Measurements from ENCODE around the gene RPL6.
"Not testable (repeated sequence)": the region's sequence is repeated elsewhere in the genome, so short reads cannot be mapped to it uniquely, and the experiment has no call there.

RPL6 gene

DNA sequence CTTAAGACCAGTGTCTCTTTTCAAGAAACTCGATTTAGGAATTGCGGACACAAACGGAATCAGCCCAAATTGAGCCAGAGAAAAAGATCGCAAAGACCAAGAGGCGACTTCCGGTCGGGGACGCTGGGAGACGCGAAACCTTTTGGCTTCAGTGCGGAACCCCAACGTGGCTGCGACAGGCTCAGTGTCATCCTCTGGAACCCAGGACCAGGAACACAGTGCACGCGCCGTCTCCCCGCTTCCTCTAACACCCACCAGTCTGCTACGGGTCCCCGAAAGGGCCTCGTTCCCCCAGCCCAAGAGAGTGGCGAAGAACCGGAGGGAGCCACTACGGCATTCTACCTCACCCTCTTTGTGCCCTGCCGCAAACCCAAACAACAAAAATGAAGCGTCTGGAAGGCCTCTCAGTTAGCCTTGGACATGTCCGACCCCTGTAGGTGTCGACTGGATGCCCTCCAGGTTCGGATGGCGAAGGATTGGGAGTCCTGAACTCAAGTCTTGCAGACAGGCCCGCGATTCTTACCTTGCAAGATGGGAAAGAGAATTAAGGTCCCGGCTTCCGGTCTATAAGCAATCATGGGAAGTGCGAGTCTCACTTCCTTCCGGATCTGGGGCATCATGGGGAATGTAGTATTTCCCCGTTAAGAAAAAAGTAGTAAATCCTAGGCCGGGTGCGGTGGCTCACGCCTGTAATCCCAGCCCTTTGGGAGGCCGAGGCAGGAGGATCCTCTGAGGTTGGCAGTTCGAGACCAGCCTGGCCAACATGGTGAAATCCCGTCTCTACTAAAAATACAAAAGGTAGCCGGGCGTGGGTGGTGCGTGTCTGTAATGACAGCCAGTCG, at the start of gene RPL6:
Gene RPL6 (minus strand): TSS at position 542 of the 842 bp plus-strand sequence. CDS start 949 bp downstream, outside the sequence.
- in situ Hi-C loops (cut with MboI; ENCODE audit: low pct_unique_long_range_greater_than_20kb, low sequenced_read_pairs) = no loop called here
- peak; percentile 96 for DNase-seq

DNA sequence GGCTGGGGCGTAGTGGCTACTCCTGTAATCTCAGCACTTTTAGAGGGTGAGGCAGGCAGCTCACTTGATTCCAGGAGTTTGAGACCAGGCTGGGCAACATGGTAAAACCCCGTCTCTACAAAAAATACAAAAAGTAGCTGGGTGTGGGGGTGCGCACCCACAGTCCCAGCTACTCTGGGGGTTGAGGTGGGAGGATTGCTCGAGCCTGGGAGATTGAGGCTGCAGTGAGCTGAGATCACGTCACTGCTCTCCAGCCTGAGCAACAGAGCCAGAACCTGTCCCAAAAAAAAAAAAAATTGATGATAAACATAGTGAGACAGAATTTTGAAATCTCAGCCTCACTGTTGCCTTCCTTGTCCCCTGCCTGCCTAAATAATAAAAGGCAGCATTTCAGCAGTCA, 49.3 kb upstream of the RPL6 start:
- in situ Hi-C loops (cut with MboI; ENCODE audit: low pct_unique_long_range_greater_than_20kb, low sequenced_read_pairs) = no loop called here
- no peak for DNase-seq

DNA sequence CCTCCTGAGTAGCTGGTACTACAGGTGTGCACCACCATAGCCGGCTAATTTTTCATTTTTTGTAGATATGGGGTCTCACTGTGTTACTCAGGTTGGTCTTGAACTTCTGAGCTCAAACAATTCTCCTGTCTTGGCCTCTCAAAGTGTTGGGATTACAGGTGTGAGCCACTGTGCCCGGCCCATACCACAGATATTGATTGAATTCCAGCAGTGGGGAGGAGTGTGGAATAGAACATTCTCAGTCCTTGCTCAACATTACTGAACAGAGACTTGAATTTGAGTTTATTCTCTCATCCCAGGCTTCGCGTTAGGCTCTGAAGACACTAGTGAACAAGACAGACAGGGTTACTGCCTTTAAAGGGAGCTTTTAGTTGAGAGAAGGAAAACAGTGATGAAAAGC, 48.9 kb upstream of the RPL6 start:
- in situ Hi-C loops (cut with MboI; ENCODE audit: low pct_unique_long_range_greater_than_20kb, low sequenced_read_pairs) = no loop called here
- no peak for DNase-seq

DNA sequence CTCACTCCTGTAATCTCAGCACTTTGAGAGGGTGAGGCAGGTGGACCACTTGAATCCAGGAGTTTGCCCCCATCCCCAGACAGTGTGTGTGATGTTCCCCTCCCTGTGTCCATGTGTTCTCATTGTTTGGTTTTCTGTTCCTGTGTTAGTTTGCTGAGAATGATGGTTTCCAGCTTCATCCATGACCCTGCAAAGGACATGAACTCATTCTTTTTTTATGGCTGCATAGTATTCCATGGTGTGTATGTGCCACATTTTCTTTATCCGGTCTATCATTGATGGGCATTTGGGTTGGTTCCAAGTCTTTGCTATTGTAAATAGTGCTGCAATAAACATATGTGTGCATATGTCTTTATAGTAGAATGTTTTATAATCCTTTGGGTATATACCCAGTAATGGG, 47.7 kb upstream of the RPL6 start:
- in situ Hi-C loops (cut with MboI; ENCODE audit: low pct_unique_long_range_greater_than_20kb, low sequenced_read_pairs); DNase-seq: not testable (repeated sequence)

DNA sequence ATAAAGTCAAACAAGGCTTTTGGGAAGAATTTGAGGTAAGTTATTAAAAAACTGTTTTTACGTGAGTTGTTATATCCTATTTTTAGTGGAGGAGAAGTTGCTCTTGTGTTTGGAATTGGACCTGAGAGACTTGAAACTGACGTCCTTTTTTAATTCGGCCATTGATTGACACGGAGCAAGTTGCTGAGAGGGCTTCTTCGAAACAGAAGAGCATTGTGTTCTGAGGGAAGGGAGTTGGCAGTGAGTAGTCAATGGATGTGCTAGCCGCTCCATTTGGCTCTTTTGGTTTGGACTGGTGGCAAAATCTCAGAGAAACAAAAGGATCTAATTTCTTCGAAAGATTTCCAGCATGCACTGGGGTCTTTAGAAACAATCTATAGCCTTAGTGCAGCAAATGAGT, 46.6 kb upstream of the RPL6 start:
- in situ Hi-C loops (cut with MboI; ENCODE audit: low pct_unique_long_range_greater_than_20kb, low sequenced_read_pairs) = no loop called here
- DNase-seq = no peak

DNA sequence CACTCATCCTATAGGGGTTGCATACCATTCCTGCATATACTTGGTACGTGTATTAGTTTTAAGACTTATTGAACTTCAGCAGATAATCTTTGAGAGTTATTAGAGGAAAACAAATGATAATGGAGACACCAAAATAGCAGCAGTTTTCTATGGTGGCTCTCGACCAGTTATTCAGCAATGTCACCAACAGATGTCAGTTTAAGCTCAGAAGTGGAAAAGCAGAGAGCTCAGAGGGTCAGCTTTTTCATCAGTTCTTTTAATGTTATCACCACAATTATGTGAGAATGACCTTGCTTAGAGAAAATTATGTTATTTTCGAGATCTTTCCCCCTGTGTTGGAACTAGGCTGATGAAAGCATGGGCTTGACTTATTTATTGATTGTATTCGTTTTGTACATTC, 41.3 kb upstream of the RPL6 start:
- in situ Hi-C loops (cut with MboI; ENCODE audit: low pct_unique_long_range_greater_than_20kb, low sequenced_read_pairs) = no loop called here
- no peak for DNase-seq

DNA sequence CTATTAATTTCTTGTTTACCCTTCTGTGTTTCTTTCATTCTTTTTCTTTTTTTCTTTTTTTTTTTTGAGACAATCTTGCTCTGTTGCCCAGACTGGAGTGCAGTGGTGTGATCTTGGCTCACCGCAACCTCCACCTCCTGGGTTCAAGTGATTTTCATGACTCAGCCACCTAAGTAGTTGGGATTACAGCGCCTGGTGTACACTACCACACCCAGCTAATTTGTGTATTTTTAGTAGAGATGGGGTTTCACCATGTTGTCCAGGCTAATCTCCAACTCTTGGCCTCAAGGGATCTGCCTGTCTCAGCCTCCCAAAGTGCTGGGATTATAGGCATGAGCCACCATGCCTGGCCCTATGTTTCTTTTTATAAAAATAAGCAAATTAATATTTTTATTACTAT, 38.8 kb upstream of the RPL6 start:
- DNase-seq; in situ Hi-C loops (cut with MboI; ENCODE audit: low pct_unique_long_range_greater_than_20kb, low sequenced_read_pairs): not testable (repeated sequence)

DNA sequence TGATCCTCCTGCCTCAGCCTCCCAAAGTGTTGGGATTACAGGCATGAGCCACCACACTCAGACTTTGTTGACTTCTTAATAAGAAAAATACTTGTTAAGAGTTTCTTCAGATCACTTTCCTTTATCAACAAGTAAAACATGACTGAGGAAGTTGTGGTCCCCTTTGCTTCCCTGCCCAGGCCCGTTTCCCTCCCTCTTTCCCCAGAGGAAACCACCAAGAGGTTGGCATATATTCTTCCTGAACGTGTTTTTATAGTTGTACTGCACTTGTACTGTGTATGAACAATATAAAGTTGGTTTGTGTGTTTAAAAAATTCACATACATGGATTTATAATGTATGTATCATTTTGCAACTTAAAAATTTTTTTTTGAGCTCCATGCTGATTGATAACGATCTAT, 37.7 kb upstream of the RPL6 start:
- peak; percentile 59 for DNase-seq
- in situ Hi-C loops (cut with MboI; ENCODE audit: low pct_unique_long_range_greater_than_20kb, low sequenced_read_pairs) = no loop called here

DNA sequence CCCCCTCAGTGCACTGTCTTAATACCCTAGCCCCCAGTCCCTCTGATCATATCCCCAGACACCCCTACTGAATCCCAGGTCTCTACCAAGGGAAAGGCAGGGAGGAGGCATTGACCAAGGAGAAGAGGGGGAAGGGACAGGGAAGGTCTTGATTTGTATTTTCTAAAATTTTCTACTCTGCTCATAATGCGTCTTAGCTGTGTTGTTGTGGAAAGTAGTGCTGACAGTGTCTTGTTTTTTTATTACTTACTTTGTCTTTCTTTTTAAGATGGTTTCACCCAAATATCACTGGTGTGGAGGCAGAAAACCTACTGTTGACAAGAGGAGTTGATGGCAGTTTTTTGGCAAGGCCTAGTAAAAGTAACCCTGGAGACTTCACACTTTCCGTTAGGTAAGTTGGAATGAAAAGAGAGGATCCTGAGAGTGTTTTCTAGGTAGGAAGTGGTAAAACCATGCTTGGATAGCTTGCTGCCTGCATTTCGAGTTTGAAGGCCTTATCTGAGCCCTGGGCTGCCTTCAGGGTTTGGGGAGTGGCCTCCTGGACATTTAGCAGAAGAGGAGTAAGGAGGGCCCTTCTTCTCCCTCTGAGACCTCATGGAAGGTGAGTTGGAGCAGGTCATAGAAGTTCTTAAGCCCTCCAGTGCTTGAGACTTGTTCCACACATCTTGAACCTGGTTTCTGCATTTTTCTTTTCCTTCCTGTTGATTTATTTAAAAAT, 36.8 kb upstream of the RPL6 start:
- DNase-seq = peak; percentile 17
- in situ Hi-C loops (cut with MboI; ENCODE audit: low pct_unique_long_range_greater_than_20kb, low sequenced_read_pairs) = no loop called here

DNA sequence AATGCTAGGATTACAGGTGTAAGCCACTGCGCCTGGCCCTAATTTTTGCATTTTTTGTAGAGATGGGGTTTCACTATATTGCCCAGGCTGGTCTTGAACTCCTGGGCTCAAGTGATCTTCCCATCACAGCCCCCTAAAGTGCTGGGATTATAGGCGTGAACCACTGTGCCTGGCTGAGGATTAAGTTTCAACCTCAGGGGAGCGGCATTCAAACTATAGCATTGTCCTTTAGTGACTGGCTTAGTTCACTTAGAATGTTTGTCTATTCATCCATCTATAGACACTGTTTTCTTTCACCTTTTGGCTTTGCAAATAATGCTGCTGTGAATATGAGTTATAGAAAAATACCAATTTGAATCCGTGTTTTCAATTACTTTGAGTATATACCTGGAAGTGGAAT, 34.5 kb upstream of the RPL6 start:
- in situ Hi-C loops (cut with MboI; ENCODE audit: low pct_unique_long_range_greater_than_20kb, low sequenced_read_pairs) = no loop called here
- no peak for DNase-seq

DNA sequence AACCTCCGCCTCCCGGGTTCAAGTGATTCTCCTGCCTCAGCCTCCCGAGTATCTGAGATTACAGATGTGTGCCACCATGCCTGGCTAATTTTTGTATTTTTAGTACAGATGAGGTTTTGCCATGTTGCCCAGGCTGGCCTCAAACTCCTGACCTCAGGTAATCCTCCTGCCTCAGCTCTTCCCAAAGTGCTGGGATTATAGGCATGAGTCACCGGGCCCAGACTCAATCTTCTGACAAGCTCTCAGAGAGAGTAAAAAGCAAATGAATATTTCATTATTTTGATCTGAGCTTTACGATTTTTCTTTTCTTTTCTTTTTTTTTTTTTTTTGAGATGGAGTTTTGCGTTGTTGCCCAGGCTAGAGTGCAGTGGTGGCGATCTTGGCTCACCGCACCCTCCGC, 31.2 kb upstream of the RPL6 start:
- in situ Hi-C loops (cut with MboI; ENCODE audit: low pct_unique_long_range_greater_than_20kb, low sequenced_read_pairs); DNase-seq: not testable (repeated sequence)

DNA sequence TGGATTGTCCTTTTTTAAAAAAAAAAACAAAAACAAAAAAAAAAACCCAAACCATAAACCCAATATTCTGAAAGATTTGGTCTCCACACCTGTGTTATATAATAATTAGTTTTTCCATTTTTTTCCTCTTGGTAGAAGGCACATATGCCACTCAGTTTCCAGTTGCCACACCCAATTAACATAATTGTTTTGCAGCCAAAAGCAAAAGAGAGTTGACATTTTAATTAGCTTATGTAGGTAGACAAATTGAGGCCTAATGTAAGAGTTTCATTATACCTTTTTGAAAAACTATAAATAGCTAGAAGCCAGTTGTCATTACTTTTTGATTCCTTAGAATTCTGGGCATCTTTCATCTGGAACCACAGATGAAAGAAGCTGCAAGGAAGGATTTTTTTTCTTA, 30.4 kb upstream of the RPL6 start:
- in situ Hi-C loops (cut with MboI; ENCODE audit: low pct_unique_long_range_greater_than_20kb, low sequenced_read_pairs) = no loop called here
- no peak for DNase-seq

DNA sequence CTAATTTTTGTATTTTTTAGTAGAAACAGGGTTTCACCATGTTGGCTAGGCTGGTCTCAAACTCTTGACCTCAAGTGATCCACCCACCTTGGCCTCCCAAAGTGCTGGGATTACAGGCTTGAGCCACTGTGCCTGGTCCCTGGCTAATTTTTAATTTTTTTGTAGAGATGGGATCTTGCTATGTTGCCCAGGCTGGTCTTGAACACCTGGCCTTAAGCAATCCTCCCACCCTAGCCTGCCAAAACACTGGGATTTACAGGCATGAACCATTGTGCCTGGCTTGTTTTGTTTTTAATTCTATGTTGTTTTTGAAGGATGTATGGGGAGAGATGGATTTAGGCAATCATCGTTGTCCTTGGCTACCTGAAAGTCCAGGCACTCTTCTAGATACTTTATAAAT, 29.2 kb upstream of the RPL6 start:
- DNase-seq; in situ Hi-C loops (cut with MboI; ENCODE audit: low pct_unique_long_range_greater_than_20kb, low sequenced_read_pairs): not testable (repeated sequence)

DNA sequence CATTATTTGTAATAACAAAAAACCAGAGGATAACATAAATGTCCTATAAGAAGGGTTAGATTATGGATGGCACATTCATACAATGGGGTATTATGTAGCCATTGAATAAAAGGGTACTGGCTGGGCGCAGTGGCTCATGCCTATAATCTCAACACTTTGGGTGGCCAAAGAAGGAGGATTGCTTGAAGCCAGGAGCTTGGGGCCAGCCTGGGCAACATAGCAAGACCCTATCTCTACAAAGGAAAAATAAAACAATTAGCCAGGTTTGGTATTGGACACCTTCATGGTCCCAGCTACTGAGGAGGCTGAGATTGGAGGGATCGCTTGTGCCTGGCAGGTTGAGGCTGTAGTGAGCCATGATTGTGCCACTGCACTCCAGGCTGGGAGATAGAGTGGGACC, 24.1 kb upstream of the RPL6 start:
- DNase-seq = no peak
- in situ Hi-C loops (cut with MboI; ENCODE audit: low pct_unique_long_range_greater_than_20kb, low sequenced_read_pairs) = no loop called here

DNA sequence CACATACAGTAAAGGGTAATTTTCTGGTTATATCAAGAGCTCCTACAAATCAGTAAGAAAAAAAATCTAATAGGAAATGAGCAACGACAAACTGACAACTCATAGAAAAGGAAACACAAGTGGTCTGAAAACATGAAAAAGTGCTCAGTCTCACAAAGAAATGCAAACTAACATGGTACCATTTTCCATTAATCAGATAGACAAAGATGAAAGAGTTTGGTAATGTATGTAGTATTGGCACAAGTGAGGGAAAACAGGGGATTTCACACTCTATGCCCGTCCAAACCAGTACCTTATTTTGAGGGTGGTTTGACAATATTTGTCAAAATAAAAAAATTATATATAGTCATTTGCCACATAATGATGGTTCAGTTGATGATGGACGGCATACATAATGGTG, 22.6 kb upstream of the RPL6 start:
- DNase-seq = no peak
- in situ Hi-C loops (cut with MboI; ENCODE audit: low pct_unique_long_range_greater_than_20kb, low sequenced_read_pairs) = no loop called here

DNA sequence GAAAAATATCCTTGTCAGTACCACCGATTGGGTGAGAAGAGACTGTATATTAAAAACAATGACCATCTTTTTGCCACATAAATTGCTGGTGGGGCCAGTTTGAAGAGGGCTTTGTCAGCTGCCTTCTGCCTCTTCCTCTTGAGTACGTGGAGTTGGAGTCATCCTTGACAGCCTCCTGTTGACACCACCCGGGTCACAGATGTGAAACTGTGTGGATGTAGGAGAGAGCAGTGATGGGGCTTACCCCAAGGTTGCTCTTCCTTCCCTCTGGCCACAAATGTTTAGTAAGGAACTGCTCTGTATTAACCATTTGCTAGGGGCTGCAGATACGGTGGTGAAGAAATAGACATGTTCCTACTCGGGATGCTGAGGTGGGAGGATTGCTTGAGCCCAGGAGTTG, 21.5 kb upstream of the RPL6 start:
- DNase-seq = no peak
- in situ Hi-C loops (cut with MboI; ENCODE audit: low pct_unique_long_range_greater_than_20kb, low sequenced_read_pairs) = no loop called here

DNA sequence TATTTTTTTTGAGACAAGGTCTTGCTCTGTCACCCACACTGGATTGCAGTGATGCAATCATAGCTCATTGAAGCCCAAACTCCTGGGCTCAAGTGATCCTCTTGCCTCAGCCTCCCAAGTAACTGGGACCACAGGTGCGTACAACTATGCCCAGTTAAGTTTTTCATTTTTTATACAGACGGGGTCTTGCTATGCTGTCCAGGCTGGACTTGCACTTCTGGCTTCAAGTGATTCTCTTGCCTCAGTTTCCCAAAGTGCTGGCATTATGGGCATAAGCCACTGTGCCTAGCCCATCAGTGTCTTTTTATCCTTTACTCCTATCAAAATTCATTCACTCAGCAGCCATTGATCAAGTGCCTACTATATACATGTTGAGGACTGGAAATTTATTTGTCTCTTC, 18.4 kb upstream of the RPL6 start:
- no peak for DNase-seq
- in situ Hi-C loops (cut with MboI; ENCODE audit: low pct_unique_long_range_greater_than_20kb, low sequenced_read_pairs) = no loop called here

DNA sequence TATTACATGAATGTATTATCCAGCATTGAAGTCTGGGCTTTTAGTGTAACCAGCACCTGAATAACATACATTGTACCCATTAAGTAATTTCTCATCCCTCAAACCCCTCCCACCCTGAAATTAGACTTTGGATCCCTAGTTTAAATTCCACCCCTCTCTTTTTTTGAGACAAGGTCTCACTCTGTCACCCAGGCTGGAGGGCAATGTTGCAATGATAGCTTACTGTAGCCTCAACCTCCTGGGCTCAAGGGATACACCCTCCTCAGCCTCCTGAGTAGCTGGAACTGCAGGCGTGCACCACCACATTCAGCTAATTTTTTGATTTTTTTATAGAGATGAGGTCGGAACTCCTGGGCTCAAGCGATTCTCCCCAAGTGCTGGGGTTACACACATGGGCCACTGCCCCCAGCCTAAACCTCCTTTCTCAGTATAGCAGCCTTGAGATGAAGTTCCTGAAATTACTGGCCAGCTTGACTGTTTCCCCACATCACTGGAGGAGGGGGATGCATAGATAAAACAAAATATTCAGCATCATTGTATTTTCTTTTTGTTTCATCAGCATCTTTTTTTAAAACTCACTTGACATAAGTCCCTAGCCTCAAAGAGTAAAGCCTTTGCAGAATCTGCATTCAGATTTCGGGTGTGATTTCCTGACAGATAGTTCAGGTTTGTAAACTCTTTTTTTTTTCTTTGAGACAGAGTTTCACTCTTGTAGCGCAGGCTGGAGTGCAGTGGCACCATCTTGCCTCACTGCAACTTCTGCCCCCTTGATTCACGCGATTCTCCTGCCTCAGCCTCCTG, 16.4 kb upstream of the RPL6 start:
- no peak for DNase-seq
- in situ Hi-C loops (cut with MboI; ENCODE audit: low pct_unique_long_range_greater_than_20kb, low sequenced_read_pairs) = no loop called here

DNA sequence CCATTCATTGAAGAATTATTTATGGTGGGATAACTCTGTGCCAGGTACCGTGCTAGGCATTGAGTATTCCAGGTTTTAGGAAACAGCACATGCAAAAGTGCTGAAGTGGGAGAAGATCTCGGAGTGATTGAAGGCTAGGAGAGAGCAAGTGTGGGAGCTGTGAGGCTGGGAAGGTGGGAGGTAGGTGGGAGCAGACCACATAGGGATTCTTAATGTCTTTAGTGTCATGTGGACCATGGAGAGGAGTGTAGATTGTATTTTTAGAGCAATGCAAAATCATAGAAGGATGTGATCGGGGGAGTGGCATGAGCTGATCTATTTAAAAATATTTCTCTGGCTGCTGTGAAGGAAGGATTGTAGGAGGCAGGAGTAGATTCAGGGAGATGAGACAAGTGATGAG, 14.7 kb upstream of the RPL6 start:
- no peak for DNase-seq
- in situ Hi-C loops (cut with MboI; ENCODE audit: low pct_unique_long_range_greater_than_20kb, low sequenced_read_pairs) = no loop called here

DNA sequence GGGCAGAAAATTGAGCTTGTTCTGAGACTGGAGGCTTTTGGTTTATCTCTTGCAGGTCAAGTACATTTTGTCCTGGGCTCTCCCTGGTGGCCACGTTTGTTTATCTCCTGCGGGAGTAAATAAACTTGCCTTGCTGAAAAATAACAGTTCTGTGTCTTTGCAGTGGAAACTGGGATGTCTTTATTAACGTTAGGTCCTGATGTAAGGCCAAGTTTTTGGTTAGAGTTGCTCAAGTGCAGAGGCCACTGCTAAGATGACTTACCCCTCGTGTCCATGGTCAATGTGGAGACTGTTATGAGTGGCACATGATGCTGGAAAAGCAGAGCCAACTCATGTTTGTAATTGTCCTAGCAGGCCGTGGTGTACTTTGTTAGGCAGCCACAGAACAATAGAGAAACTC, 13.1 kb upstream of the RPL6 start:
- DNase-seq = no peak

More for the DNA sequence above, 13.1 kb upstream of the RPL6 start:
- in situ Hi-C loops (cut with MboI; ENCODE audit: low pct_unique_long_range_greater_than_20kb, low sequenced_read_pairs) = no loop called here

Measured in KBM-7 (cell line).